ENCODE measurements around the gene SPANXA2. TPM values are rescaled to one million over a fixed set of nuclear protein-coding genes. Genes with fewer than 3 reads are reported as not detected.

Gene SPANXA2
- total RNA-seq, 3 donors from 2014 or later (not counting 1 experiment from before 2014, with no cell fraction given) = not detected

DNA sequence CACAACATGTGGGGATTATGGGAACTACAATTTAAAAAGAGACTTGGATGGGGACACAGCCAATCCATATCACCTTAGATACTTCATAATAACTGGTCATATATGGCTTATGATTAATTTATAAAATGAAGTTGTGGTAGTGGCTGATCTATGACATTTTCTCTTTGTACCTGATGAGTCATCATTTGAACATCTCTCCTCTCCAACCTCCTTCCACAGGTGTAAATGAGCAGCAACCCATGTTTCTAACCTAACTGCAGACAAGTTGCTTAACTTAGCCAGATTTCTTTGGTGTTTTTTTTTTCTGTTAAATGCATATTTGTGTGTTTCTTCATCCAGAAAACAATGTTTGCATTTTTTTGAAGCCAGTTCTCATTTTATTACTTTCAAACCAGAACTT, 42.6 kb downstream of the SPANXA2 start:
- Histone ChIP-seq H3K4me1 (ENCODE audit: control insufficient read depth, insufficient read depth, low read length) (no peaks in the 10 kb centered on the region), H3K27ac (ENCODE audit: low read length) (no peak overlapping the region), H3K36me3 (ENCODE audit: control insufficient read depth, insufficient read depth, low read length) (no peaks in the 10 kb centered on the region), H3K4me3 (ENCODE audit: low read length) (no peak overlapping the region), H3K9me3 (ENCODE audit: control insufficient read depth, insufficient read depth, low read length) (no peaks in the 10 kb centered on the region), H3K27me3 (ENCODE audit: control insufficient read depth, insufficient read depth, low read length) (no peaks in the 10 kb centered on the region)
- no peak for DNase-seq
- TF ChIP-seq, protein P1, sequence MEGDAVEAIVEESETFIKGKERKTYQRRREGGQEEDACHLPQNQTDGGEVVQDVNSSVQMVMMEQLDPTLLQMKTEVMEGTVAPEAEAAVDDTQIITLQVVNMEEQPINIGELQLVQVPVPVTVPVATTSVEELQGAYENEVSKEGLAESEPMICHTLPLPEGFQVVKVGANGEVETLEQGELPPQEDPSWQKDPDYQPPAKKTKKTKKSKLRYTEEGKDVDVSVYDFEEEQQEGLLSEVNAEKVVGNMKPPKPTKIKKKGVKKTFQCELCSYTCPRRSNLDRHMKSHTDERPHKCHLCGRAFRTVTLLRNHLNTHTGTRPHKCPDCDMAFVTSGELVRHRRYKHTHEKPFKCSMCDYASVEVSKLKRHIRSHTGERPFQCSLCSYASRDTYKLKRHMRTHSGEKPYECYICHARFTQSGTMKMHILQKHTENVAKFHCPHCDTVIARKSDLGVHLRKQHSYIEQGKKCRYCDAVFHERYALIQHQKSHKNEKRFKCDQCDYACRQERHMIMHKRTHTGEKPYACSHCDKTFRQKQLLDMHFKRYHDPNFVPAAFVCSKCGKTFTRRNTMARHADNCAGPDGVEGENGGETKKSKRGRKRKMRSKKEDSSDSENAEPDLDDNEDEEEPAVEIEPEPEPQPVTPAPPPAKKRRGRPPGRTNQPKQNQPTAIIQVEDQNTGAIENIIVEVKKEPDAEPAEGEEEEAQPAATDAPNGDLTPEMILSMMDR (IDR thresholded peaks at IDR 0.05) = no peak
- Mint-ChIP-seq H3K9me3 (peaks cover 2 to 12% of the 10 kb centered on the region in 2 donors), H3K4me3 (no peak overlapping the region), H3K36me3 (no peaks in the 10 kb centered on the region), H3K27me3 (ENCODE audit: low read depth in 2 of 2) (no peaks in the 10 kb centered on the region), H3K4me1 (no peaks in the 10 kb centered on the region), H3K27ac (no peak overlapping the region)
- ATAC-seq = no peak
- intact Hi-C loops (cut with micrococcal nuclease) = no loop called here

DNA sequence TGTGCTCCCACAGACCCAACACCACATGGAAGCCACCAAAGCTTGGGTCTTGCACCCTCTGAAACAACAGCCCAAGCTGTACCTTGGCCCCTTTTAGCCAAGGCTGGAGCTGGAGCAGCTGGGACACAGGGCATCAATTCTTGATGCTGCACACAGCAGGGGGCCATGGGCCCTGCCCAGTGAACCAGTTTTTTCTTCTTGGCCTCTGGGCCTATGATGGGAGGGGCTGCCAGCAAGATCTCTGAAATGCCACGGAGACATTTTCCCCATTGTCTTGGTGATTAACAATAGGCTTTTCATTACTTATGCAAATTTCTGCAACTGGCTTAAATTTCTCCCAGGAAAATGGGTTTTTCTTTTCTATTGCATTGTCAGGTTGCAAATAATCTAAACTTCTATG, 49.0 kb downstream of the SPANXA2 start:
- H3K4me1 Mint-ChIP-seq = no peaks in the 10 kb centered on the region
- no peak overlapping the region for H3K27ac ChIP-seq (ENCODE audit: low read length)
- no peaks in the 10 kb centered on the region for H3K27me3 Mint-ChIP-seq (ENCODE audit: low read depth in 2 of 2)
- DNase-seq (no peak), ATAC-seq (no peak)
- H3K27me3 ChIP-seq (ENCODE audit: control insufficient read depth, insufficient read depth, low read length) = no peaks in the 10 kb centered on the region
- WGBS (ENCODE audit: insufficient coverage) = 43% methylated on average over 1 of the region's 1 CpG
- no peaks in the 10 kb centered on the region for H3K36me3 Mint-ChIP-seq
- no peak overlapping the region for H3K4me3 Mint-ChIP-seq
- no peak overlapping the region for H3K27ac Mint-ChIP-seq
- peaks cover 0 to 4% of the 10 kb centered on the region in 2 donors for H3K9me3 Mint-ChIP-seq
- H3K36me3 ChIP-seq (ENCODE audit: control insufficient read depth, insufficient read depth, low read length) = no peaks in the 10 kb centered on the region
- H3K4me3 ChIP-seq (ENCODE audit: low read length) = no peak overlapping the region
- TF ChIP-seq, protein P1 (IDR thresholded peaks at IDR 0.05) = no peak
- H3K9me3 ChIP-seq (ENCODE audit: control insufficient read depth, insufficient read depth, low read length) = no peaks in the 10 kb centered on the region
- no peaks in the 10 kb centered on the region for H3K4me1 ChIP-seq (ENCODE audit: control insufficient read depth, insufficient read depth, low read length)
- intact Hi-C loops (cut with micrococcal nuclease) = no loop called here

Other genes with a start within 250 kb of the SPANXA2 start
- not detected for gene SPANXA1, start 5.0 kb upstream of the SPANXA2 start, total RNA-seq
- gene SPANXD, start 109.0 kb downstream of the SPANXA2 start, total RNA-seq = not detected
- gene MAGEC3, start 248.6 kb downstream of the SPANXA2 start, total RNA-seq = not detected

Measured in natural killer cell (primary cell).